ENCODE data around the gene UAP1.
"Not testable (repeated sequence)": the region's sequence is repeated elsewhere in the genome, so short reads cannot be mapped to it uniquely, and the experiment has no call there.

Gene UAP1

GRCh38 chr1:162573136-162573535, 11.6 kb downstream of the UAP1 start:
- Histone ChIP-seq H3K36me3 (peaks cover 39% of the 10 kb centered on the region), H3K27me3 (ENCODE audit: insufficient read depth, low read depth, severe bottlenecking) (no peaks in the 10 kb centered on the region), H3K9me3 (ENCODE audit: severe bottlenecking) (no peaks in the 10 kb centered on the region), H3K27ac (no peak overlapping the region), H3K4me3 (ENCODE audit: low read depth, low read length) (no peak overlapping the region)
- no peak for DNase-seq
- no peak for TF ChIP-seq CTCF (IDR thresholded peaks at IDR 0.05; ENCODE audit: low read depth, low read length)

- no peak for DNase-seq
- no peak overlapping the region for H3K27ac ChIP-seq
- no peak overlapping the region for H3K4me3 ChIP-seq (ENCODE audit: low read depth, low read length)
- H3K9me3 ChIP-seq (ENCODE audit: severe bottlenecking), result no peaks in the 10 kb centered on the region
- H3K27me3 ChIP-seq (ENCODE audit: insufficient read depth, low read depth, severe bottlenecking), result no peaks in the 10 kb centered on the region
- peaks cover 56% of the 10 kb centered on the region for H3K36me3 ChIP-seq
- TF ChIP-seq CTCF (IDR thresholded peaks at IDR 0.05; ENCODE audit: low read depth, low read length), result no peak
These were observed 16.7 kb downstream of the UAP1 start for GRCh38 chr1:162578071-162578700.

- H3K36me3 ChIP-seq, result peaks cover 63% of the 10 kb centered on the region
These were observed 17.4 kb downstream of the UAP1 start for GRCh38 chr1:162578936-162579335.

GRCh38 chr1:162580308-162580707, 18.8 kb downstream of the UAP1 start:
- Histone ChIP-seq H3K27ac (no peak overlapping the region), H3K9me3 (ENCODE audit: severe bottlenecking) (no peaks in the 10 kb centered on the region), H3K36me3 (peaks cover 76% of the 10 kb centered on the region), H3K4me3 (ENCODE audit: low read depth, low read length) (no peak overlapping the region), H3K27me3 (ENCODE audit: insufficient read depth, low read depth, severe bottlenecking) (no peaks in the 10 kb centered on the region)
- DNase-seq, result no peak
- no peak for TF ChIP-seq CTCF (IDR thresholded peaks at IDR 0.05; ENCODE audit: low read depth, low read length)

More at GRCh38 chr1:162578936-162579335, 17.4 kb downstream of the UAP1 start:
- no peak for TF ChIP-seq CTCF (IDR thresholded peaks at IDR 0.05; ENCODE audit: low read depth, low read length)
- Histone ChIP-seq H3K9me3 (ENCODE audit: severe bottlenecking) (no peaks in the 10 kb centered on the region), H3K27me3 (ENCODE audit: insufficient read depth, low read depth, severe bottlenecking) (no peaks in the 10 kb centered on the region), H3K4me3 (ENCODE audit: low read depth, low read length) (no peak overlapping the region), H3K27ac (no peak overlapping the region)
- DNase-seq, result no peak

- H3K4me3 ChIP-seq (ENCODE audit: low read depth, low read length); H3K27ac ChIP-seq; H3K27me3 ChIP-seq (ENCODE audit: insufficient read depth, low read depth, severe bottlenecking); DNase-seq; H3K9me3 ChIP-seq (ENCODE audit: severe bottlenecking): not testable (repeated sequence)
- peaks cover 85% of the 10 kb centered on the region for H3K36me3 ChIP-seq
These were observed 21.4 kb downstream of the UAP1 start for GRCh38 chr1:162582901-162583300.

GRCh38 chr1:162585101-162585500, 23.6 kb downstream of the UAP1 start:
- H3K27me3 ChIP-seq (ENCODE audit: insufficient read depth, low read depth, severe bottlenecking); DNase-seq; H3K9me3 ChIP-seq (ENCODE audit: severe bottlenecking); H3K4me3 ChIP-seq (ENCODE audit: low read depth, low read length); H3K27ac ChIP-seq: not testable (repeated sequence)
- peaks cover 82% of the 10 kb centered on the region for H3K36me3 ChIP-seq

- Histone ChIP-seq H3K9me3 (ENCODE audit: severe bottlenecking) (no peaks in the 10 kb centered on the region), H3K27ac (no peak overlapping the region), H3K27me3 (ENCODE audit: insufficient read depth, low read depth, severe bottlenecking) (no peaks in the 10 kb centered on the region), H3K36me3 (peaks cover 83% of the 10 kb centered on the region), H3K4me3 (ENCODE audit: low read depth, low read length) (no peak overlapping the region)
- TF ChIP-seq CTCF (IDR thresholded peaks at IDR 0.05; ENCODE audit: low read depth, low read length), result no peak
- DNase-seq, result no peak
These were observed 25.8 kb downstream of the UAP1 start for GRCh38 chr1:162587347-162587746.

Measured in WERI-Rb-1 (cell line).